ENCODE results near the gene CNTNAP2.

DNA sequence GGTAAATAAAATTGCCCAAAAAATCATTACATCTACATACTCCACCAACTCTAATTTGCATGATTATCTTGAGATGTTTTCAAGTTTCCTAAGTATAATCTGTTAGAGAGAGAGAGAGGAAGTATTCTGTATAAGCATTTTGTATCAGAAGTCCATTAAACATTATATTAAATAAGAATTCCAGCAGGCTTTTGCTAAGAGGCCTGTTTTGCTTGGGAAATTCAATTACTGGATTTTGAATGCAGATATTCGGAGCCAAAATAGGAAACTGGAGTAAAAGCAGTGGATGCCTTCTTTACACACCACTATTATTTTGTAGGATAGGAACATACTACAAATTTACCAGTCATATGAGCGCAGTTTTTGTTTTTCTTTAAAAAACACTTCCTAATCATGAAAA is 727.8 kb downstream of the CNTNAP2 start:
- TF ChIP-seq, protein P1, sequence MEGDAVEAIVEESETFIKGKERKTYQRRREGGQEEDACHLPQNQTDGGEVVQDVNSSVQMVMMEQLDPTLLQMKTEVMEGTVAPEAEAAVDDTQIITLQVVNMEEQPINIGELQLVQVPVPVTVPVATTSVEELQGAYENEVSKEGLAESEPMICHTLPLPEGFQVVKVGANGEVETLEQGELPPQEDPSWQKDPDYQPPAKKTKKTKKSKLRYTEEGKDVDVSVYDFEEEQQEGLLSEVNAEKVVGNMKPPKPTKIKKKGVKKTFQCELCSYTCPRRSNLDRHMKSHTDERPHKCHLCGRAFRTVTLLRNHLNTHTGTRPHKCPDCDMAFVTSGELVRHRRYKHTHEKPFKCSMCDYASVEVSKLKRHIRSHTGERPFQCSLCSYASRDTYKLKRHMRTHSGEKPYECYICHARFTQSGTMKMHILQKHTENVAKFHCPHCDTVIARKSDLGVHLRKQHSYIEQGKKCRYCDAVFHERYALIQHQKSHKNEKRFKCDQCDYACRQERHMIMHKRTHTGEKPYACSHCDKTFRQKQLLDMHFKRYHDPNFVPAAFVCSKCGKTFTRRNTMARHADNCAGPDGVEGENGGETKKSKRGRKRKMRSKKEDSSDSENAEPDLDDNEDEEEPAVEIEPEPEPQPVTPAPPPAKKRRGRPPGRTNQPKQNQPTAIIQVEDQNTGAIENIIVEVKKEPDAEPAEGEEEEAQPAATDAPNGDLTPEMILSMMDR (IDR thresholded peaks at IDR 0.05), result no peak
- no peak for TF ChIP-seq SIN3A (IDR thresholded peaks at IDR 0.05; ENCODE audit: borderline replicate concordance, insufficient read depth, low read depth, low read length)
- TF ChIP-seq POLR2AphosphoS5 (IDR thresholded peaks at IDR 0.05; ENCODE audit: low read depth, low read length), result no peak
- TF ChIP-seq, protein P2, sequence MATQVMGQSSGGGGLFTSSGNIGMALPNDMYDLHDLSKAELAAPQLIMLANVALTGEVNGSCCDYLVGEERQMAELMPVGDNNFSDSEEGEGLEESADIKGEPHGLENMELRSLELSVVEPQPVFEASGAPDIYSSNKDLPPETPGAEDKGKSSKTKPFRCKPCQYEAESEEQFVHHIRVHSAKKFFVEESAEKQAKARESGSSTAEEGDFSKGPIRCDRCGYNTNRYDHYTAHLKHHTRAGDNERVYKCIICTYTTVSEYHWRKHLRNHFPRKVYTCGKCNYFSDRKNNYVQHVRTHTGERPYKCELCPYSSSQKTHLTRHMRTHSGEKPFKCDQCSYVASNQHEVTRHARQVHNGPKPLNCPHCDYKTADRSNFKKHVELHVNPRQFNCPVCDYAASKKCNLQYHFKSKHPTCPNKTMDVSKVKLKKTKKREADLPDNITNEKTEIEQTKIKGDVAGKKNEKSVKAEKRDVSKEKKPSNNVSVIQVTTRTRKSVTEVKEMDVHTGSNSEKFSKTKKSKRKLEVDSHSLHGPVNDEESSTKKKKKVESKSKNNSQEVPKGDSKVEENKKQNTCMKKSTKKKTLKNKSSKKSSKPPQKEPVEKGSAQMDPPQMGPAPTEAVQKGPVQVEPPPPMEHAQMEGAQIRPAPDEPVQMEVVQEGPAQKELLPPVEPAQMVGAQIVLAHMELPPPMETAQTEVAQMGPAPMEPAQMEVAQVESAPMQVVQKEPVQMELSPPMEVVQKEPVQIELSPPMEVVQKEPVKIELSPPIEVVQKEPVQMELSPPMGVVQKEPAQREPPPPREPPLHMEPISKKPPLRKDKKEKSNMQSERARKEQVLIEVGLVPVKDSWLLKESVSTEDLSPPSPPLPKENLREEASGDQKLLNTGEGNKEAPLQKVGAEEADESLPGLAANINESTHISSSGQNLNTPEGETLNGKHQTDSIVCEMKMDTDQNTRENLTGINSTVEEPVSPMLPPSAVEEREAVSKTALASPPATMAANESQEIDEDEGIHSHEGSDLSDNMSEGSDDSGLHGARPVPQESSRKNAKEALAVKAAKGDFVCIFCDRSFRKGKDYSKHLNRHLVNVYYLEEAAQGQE (IDR thresholded peaks at IDR 0.05; ENCODE audit: insufficient read depth in 1 of 2, low read depth in 2 of 2, low read length in 1 of 2), result no peak
- TF ChIP-seq TCF7L2 (IDR thresholded peaks at IDR 0.05; ENCODE audit: low read depth, low read length), result no peak
